ENCODE measurements around the gene FAM50A. TPM values are rescaled to one million over a fixed set of nuclear protein-coding genes. Genes with fewer than 3 reads are reported as not detected.

The FAM50A gene
- total RNA-seq, 1 experiment from 2014 or later, result 75.9 TPM

DNA sequence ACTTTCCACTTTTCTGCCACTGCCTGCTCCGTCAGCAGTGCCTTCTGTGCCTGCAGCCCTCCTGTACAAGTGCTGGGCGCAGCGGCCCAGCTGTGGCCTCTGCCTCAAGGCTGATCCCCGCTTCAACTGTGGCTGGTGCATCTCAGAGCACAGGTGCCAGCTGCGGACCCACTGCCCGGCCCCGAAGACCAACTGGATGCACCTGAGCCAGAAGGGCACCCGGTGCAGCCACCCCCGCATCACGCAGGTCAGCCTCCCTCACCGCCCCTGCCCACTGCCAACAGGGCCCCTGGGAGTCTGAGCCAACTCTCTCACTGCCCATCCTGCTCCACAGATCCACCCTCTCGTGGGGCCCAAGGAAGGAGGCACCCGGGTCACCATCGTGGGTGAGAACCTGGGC, 21.7 kb downstream of the FAM50A start:
- Histone ChIP-seq H3K9me3 (no peaks in the 10 kb centered on the region), H3K36me3 (ENCODE audit: control insufficient read depth, insufficient read depth, low read length) (no peaks in the 10 kb centered on the region), H3K4me3 (ENCODE audit: low read depth, low read length) (no peak overlapping the region), H3K27me3 (replicated peaks; ENCODE audit: control insufficient read depth, insufficient read depth, low read length) (no peaks in the 10 kb centered on the region), H3K4me1 (no peaks in the 10 kb centered on the region)
- POLR2A ChIA-PET, result no interaction called here
- DNase-seq, result no peak
- H3K9me3 Mint-ChIP-seq (ENCODE audit: unreplicated experiment), result no peaks in the 10 kb centered on the region
- no TSS peak for BruUV-seq (replicated peaks)
- CTCF ChIA-PET, result no interaction called here
- peaks cover 10% of the 10 kb centered on the region for H3K36me3 Mint-ChIP-seq (ENCODE audit: insufficient read depth, unreplicated experiment)
- no peaks in the 10 kb centered on the region for H3K27me3 Mint-ChIP-seq (ENCODE audit: insufficient read depth, unreplicated experiment)
- H3K4me1 Mint-ChIP-seq (ENCODE audit: low read depth, unreplicated experiment), result no peaks in the 10 kb centered on the region
- no peak overlapping the region for H3K27ac Mint-ChIP-seq (ENCODE audit: unreplicated experiment)
- TF ChIP-seq, protein P1, sequence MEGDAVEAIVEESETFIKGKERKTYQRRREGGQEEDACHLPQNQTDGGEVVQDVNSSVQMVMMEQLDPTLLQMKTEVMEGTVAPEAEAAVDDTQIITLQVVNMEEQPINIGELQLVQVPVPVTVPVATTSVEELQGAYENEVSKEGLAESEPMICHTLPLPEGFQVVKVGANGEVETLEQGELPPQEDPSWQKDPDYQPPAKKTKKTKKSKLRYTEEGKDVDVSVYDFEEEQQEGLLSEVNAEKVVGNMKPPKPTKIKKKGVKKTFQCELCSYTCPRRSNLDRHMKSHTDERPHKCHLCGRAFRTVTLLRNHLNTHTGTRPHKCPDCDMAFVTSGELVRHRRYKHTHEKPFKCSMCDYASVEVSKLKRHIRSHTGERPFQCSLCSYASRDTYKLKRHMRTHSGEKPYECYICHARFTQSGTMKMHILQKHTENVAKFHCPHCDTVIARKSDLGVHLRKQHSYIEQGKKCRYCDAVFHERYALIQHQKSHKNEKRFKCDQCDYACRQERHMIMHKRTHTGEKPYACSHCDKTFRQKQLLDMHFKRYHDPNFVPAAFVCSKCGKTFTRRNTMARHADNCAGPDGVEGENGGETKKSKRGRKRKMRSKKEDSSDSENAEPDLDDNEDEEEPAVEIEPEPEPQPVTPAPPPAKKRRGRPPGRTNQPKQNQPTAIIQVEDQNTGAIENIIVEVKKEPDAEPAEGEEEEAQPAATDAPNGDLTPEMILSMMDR (IDR thresholded peaks at IDR 0.05; ENCODE audit: insufficient read depth in 1 of 2, low read depth in 1 of 2, low read length in 1 of 2, severe bottlenecking in 1 of 2, unreplicated experiment in 1 of 2), result no peak
- H3K4me3 Mint-ChIP-seq (ENCODE audit: unreplicated experiment), result no peak overlapping the region
- intact Hi-C loops (cut with micrococcal nuclease; ENCODE audit: unreplicated experiment), result no loop called here

DNA sequence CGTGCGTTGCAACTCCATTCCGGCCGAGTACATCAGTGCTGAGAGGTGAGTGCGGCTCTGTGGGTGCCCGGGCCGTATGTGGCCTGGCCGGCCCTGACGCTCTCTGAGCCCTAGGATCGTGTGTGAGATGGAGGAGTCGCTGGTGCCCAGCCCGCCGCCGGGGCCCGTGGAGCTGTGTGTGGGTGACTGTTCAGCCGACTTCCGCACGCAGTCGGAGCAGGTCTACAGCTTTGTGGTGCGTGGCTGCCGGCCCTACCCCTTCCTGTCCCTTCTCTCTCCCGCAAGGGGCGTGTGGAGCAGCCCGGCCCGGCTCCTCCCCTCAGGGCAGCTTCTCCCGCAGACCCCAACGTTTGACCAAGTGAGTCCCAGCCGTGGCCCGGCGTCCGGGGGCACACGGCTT, 22.1 kb downstream of the FAM50A start:
- Histone ChIP-seq H3K36me3 (ENCODE audit: control insufficient read depth, insufficient read depth, low read length) (no peaks in the 10 kb centered on the region), H3K4me3 (ENCODE audit: low read depth, low read length) (no peak overlapping the region), H3K9me3 (no peaks in the 10 kb centered on the region), H3K4me1 (no peaks in the 10 kb centered on the region), H3K27me3 (replicated peaks; ENCODE audit: control insufficient read depth, insufficient read depth, low read length) (no peaks in the 10 kb centered on the region)
- ChIA-PET POLR2A (no interaction called here), CTCF (no interaction called here)
- Mint-ChIP-seq H3K4me3 (ENCODE audit: unreplicated experiment) (no peak overlapping the region), H3K4me1 (ENCODE audit: low read depth, unreplicated experiment) (no peaks in the 10 kb centered on the region), H3K9me3 (ENCODE audit: unreplicated experiment) (no peaks in the 10 kb centered on the region), H3K27me3 (ENCODE audit: insufficient read depth, unreplicated experiment) (no peaks in the 10 kb centered on the region), H3K27ac (ENCODE audit: unreplicated experiment) (no peak overlapping the region), H3K36me3 (ENCODE audit: insufficient read depth, unreplicated experiment) (peaks cover 6% of the 10 kb centered on the region)
- intact Hi-C loops (cut with micrococcal nuclease; ENCODE audit: unreplicated experiment), result no loop called here
- BruUV-seq (replicated peaks), result no TSS peak
- TF ChIP-seq, protein P1 (IDR thresholded peaks at IDR 0.05; ENCODE audit: insufficient read depth in 1 of 2, low read depth in 1 of 2, low read length in 1 of 2, severe bottlenecking in 1 of 2, unreplicated experiment in 1 of 2), result no peak
- DNase-seq, result no peak

DNA sequence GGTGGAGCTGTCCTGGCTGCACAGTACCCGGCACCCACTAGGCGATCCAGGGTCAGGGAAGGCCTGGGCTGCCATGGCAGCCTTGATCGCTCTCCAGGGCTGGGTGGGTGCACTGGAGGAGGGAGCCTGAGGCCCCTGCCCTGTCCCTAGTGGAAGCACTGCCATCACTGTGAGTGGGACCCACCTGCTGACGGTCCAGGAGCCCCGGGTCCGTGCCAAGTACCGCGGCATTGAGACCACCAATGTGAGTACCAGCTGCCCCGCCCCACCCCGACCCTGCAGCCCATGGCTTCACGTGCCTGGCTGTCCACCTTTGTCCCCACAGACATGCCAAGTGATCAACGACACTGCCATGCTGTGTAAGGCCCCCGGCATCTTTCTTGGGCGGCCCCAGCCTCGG, 23.0 kb downstream of the FAM50A start:
- TF ChIP-seq, protein P1 (IDR thresholded peaks at IDR 0.05; ENCODE audit: insufficient read depth in 1 of 2, low read depth in 1 of 2, low read length in 1 of 2, severe bottlenecking in 1 of 2, unreplicated experiment in 1 of 2), result no peak
- no peaks in the 10 kb centered on the region for H3K4me1 Mint-ChIP-seq (ENCODE audit: low read depth, unreplicated experiment)
- CTCF ChIA-PET, result no interaction called here

More for the DNA sequence above, 23.0 kb downstream of the FAM50A start:
- H3K4me1 ChIP-seq, result no peaks in the 10 kb centered on the region
- H3K27me3 Mint-ChIP-seq (ENCODE audit: insufficient read depth, unreplicated experiment), result no peaks in the 10 kb centered on the region
- H3K9me3 ChIP-seq, result no peaks in the 10 kb centered on the region
- no peak overlapping the region for H3K4me3 ChIP-seq (ENCODE audit: low read depth, low read length)
- H3K9me3 Mint-ChIP-seq (ENCODE audit: unreplicated experiment), result no peaks in the 10 kb centered on the region
- peaks cover 6% of the 10 kb centered on the region for H3K36me3 Mint-ChIP-seq (ENCODE audit: insufficient read depth, unreplicated experiment)
- H3K4me3 Mint-ChIP-seq (ENCODE audit: unreplicated experiment), result no peak overlapping the region
- BruUV-seq (replicated peaks), result no TSS peak
- DNase-seq, result no peak
- H3K36me3 ChIP-seq (ENCODE audit: control insufficient read depth, insufficient read depth, low read length), result no peaks in the 10 kb centered on the region; the same call in 1 of the 2 replicates
- no peaks in the 10 kb centered on the region for H3K27me3 ChIP-seq (replicated peaks; ENCODE audit: control insufficient read depth, insufficient read depth, low read length)
- POLR2A ChIA-PET, result no interaction called here
- H3K27ac Mint-ChIP-seq (ENCODE audit: unreplicated experiment), result no peak overlapping the region
- intact Hi-C loops (cut with micrococcal nuclease; ENCODE audit: unreplicated experiment), result no loop called here

Data from Caco-2 (cell line).